ENCODE data around the gene DDX23. TPM values are rescaled to one million over a fixed set of nuclear protein-coding genes. Genes with fewer than 3 reads are reported as not detected.

Gene DDX23
- total RNA-seq, 1 donor from 2014 or later: 67.3 TPM

DNA sequence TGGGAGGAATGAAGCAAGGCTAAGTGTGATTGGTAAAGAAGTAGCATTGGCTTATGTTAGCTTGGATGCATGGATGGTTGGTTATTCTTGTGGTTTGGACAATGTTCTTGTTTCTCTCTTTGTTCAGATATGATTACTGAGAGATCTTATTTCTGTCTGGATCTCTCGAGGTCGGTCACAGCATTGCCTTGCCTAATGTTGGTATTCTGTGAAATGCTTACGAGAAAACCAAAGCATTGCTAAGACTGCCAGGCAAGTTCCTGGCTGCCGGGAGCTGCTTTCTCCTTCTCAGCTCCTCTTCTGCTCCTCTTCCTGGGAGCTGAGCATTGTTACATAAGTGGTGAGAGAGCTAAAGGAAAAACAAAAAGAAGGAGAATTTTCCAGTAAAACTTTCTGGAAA lies 21.1 kb upstream of the DDX23 start:
- H3K36me3 Mint-ChIP-seq (ENCODE audit: unreplicated experiment): no peaks in the 10 kb centered on the region
- H3K4me1 Mint-ChIP-seq (ENCODE audit: unreplicated experiment): no peaks in the 10 kb centered on the region
- H3K4me3 Mint-ChIP-seq (ENCODE audit: unreplicated experiment): no peak overlapping the region
- TF ChIP-seq CTCF (IDR thresholded peaks at IDR 0.05): no peak
- peaks cover 6% of the 10 kb centered on the region for H3K27me3 Mint-ChIP-seq (ENCODE audit: unreplicated experiment)
- no peak for DNase-seq (ENCODE audit: extremely low spot score, unreplicated experiment)
- no peaks in the 10 kb centered on the region for H3K9me3 Mint-ChIP-seq (ENCODE audit: unreplicated experiment)
- no peak overlapping the region for H3K27ac Mint-ChIP-seq (ENCODE audit: unreplicated experiment)

DNA sequence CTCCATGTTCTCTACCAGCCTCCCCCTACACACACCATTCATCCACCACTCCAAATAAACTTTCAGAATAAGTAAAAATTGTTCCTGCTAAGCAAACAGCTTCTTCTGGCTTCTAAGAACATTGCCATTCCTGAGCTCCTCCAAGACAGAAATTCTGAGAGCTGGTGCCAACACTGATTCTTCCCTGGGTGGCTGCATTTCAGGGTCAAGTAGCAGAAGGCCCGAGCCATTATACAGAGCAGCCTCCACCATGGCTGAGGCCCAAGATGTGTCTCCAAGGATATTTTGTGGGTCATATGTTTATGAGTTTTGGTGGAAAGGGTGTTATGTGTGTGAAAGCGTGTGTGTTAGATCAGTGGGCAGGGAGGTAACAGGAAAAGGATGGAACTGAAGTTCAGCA lies 17.2 kb upstream of the DDX23 start:
- H3K4me3 Mint-ChIP-seq (ENCODE audit: unreplicated experiment): no peak overlapping the region
- H3K27ac Mint-ChIP-seq (ENCODE audit: unreplicated experiment): no peak overlapping the region
- H3K9me3 Mint-ChIP-seq (ENCODE audit: unreplicated experiment): no peaks in the 10 kb centered on the region
- no peaks in the 10 kb centered on the region for H3K36me3 Mint-ChIP-seq (ENCODE audit: unreplicated experiment)
- TF ChIP-seq CTCF (IDR thresholded peaks at IDR 0.05): no peak
- peaks cover 16% of the 10 kb centered on the region for H3K27me3 Mint-ChIP-seq (ENCODE audit: unreplicated experiment)
- DNase-seq (ENCODE audit: extremely low spot score, unreplicated experiment): no peak
- H3K4me1 Mint-ChIP-seq (ENCODE audit: unreplicated experiment): peaks cover 15% of the 10 kb centered on the region

DNA sequence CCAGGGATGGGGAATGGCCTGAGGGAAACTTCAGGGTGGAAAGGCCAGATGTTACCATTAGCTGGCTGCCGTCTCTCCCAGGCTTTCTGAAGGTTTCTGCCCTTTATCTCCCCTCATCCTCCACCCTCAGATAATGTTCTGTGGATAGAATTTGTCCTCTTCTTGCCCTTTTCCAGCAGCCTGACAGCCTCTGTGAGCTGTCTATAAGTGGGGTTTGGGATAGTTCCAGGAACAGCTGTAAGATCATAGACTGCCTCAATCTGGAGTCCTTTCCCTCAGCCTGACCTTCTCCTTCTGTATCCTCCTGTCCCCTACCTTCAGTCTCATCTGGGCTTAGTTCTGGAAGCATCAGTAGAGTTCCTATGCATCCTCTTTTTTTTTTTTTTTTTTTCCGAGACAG lies 16.5 kb upstream of the DDX23 start:
- Mint-ChIP-seq H3K27me3 (ENCODE audit: unreplicated experiment) (peaks cover 24% of the 10 kb centered on the region), H3K4me1 (ENCODE audit: unreplicated experiment) (peaks cover 15% of the 10 kb centered on the region), H3K9me3 (ENCODE audit: unreplicated experiment) (no peaks in the 10 kb centered on the region), H3K27ac (ENCODE audit: unreplicated experiment) (no peak overlapping the region), H3K36me3 (ENCODE audit: unreplicated experiment) (no peaks in the 10 kb centered on the region), H3K4me3 (ENCODE audit: unreplicated experiment) (no peak overlapping the region)
- TF ChIP-seq CTCF (IDR thresholded peaks at IDR 0.05): no peak
- no peak for DNase-seq (ENCODE audit: extremely low spot score, unreplicated experiment)

DNA sequence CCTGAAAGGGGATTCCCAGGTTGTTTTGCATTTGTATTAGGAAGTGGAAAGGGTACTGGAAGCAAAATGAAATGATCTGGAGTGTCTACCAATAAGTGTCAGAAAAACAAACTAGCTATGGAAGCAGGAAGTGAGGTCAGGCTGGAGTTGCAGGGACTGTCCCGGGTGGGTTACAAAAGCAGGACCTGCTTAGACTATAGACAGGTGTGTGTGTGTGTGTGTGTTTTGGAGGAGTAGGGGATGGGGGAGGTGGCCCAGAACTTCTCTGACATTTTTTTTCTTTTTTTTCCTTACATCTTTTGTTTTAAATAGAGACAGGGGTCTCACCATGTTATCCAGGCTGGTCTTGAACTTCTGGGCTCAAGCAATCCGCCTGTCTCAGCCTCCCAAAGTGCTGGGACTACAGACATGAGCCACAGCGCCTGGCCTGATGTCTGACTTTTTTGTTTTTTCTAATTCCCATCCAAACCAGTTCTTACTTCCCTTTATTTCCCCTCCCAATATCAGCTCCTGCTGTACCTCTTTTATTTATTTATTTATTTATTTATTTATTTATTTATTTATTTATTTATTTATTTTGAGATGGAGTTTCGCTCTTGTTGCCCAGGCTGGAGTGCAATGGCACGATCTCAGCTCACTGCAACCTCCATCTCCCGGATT lies 14.2 kb upstream of the DDX23 start:
- H3K27ac Mint-ChIP-seq (ENCODE audit: unreplicated experiment): peak overlapping the region; percentile 1
- DNase-seq (ENCODE audit: extremely low spot score, unreplicated experiment): no peak
- peak overlapping the region; percentile 85 for H3K4me3 Mint-ChIP-seq (ENCODE audit: unreplicated experiment)
- H3K4me1 Mint-ChIP-seq (ENCODE audit: unreplicated experiment): peaks cover 15% of the 10 kb centered on the region
- H3K9me3 Mint-ChIP-seq (ENCODE audit: unreplicated experiment): no peaks in the 10 kb centered on the region
- H3K27me3 Mint-ChIP-seq (ENCODE audit: unreplicated experiment): peaks cover 35% of the 10 kb centered on the region
- no peaks in the 10 kb centered on the region for H3K36me3 Mint-ChIP-seq (ENCODE audit: unreplicated experiment)
- TF ChIP-seq CTCF (IDR thresholded peaks at IDR 0.05): peak; percentile 32

- Mint-ChIP-seq H3K27ac (ENCODE audit: unreplicated experiment) (peak within 1 kb of the TSS; percentile 1), H3K4me3 (ENCODE audit: unreplicated experiment) (peak within 1 kb of the TSS; percentile 85), H3K27me3 (ENCODE audit: unreplicated experiment) (peaks cover 35% of the 10 kb centered on the region), H3K9me3 (ENCODE audit: unreplicated experiment) (no peaks in the 10 kb centered on the region), H3K36me3 (ENCODE audit: unreplicated experiment) (no peaks in the 10 kb centered on the region), H3K4me1 (ENCODE audit: unreplicated experiment) (peaks cover 15% of the 10 kb centered on the region)
- peak; percentile 93 for DNase-seq (ENCODE audit: extremely low spot score, unreplicated experiment)
- TF ChIP-seq CTCF (IDR thresholded peaks at IDR 0.05): no peak
Measured at GRCh38 chr12:48865281-48866051, 13.5 kb upstream of the DDX23 start, which contains the start of gene RND1. Gene RND1, minus strand, starts transcription at chr12:48865870. Its CDS starts 103 bp downstream, at chr12:48865767.
